DMS79 treated with DMSO at 0.1 percent for 48 hours (cell line): Measurements from ENCODE around the gene CANT1.
"Not testable (repeated sequence)": the region's sequence is repeated elsewhere in the genome, so short reads cannot be mapped to it uniquely, and the experiment has no call there.

Experiments used
- DNase-seq: peaks from one replicate; lab custom pipeline; 2025; lab: John Stamatoyannopoulos, UW

CANT1 gene

DNA sequence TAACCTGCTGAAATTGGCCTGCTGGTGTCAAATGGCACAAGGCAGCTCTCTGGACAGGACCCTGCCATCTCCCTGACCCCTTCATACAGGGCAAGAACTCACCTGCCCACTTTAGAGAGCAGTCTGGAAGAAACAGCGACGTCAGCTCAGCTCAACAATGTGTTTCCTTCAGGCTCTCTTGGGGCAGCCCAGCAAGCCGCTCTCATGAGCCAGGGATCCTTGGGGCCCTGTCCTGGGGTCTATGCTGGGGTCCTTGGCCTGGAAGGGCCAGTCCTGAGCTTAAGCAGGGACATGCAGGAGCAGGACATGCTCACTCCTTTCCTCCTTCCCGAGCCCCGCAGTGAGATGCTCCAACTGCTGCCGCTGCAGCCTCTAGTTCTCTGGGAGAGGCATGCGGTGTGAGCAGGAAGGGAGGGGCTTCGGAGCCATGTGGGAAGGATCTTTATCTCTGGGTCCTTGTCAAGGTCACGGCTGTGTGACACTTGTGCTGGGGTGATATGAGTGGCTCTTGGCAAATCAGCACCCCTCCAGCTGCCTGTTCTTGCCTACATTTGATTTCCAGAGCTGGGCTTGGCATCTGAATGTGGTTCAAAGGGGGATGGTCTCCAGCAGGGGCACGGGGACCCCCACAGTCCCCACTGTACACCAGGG is 17.8 kb upstream of the CANT1 start:
- no peak for DNase-seq

DNA sequence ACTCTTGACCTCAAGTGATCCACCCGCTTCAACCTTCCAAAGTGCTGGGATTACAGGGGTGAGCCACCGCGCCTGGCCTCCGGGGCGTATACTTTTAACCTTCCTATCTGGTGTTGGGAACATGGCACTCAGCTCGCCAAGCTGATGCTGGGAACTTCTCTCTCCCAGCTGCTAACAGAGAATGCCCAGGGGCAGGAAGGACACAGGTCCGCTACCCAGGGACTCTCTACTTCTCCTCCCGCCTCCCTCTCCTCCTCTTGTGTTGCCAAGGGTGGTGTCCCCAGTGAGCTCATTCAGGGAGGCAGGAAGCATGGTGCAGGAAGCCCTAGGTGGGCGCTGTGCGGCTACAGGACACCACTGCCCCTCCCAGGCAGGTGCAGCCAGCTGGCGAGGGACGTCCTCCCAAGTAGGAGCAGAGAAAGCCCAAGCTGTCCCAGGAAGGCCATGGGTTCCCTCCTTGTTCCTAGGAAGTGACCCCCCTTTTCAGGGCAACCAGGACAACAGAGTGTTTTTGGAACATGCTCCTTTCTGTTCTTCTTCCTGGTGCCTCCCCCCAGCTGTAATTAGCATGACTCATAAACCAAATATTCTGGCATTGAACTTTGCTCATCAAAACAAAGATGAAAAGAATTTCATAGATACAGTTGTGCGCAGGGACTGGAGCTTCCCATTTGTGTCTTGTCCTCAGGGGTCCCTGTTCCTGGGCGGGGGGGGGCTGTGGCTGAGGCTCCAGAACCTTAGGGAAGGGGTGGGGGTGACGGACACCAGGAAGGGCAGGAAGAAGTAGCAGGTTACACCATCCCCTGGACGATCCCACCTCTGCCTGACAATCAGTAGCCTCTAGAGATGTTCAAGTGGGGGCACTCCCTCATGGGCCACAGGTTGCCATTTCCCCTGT is 17.1 kb upstream of the CANT1 start:
- no peak for DNase-seq

GRCh38 chr17:79024901-79025737 is 15.6 kb upstream of the CANT1 start:
- peak; percentile 19 for DNase-seq

GRCh38 chr17:79023886-79024771 is 14.6 kb upstream of the CANT1 start, which contains the start of gene C1QTNF1:
Gene C1QTNF1 (plus strand): TSS chr17:79024169. CDS start chr17:79043969, 19,800 bp downstream.
- DNase-seq: no peak

GRCh38 chr17:79023180-79023705 is 13.7 kb upstream of the CANT1 start:
- no peak for DNase-seq

DNA sequence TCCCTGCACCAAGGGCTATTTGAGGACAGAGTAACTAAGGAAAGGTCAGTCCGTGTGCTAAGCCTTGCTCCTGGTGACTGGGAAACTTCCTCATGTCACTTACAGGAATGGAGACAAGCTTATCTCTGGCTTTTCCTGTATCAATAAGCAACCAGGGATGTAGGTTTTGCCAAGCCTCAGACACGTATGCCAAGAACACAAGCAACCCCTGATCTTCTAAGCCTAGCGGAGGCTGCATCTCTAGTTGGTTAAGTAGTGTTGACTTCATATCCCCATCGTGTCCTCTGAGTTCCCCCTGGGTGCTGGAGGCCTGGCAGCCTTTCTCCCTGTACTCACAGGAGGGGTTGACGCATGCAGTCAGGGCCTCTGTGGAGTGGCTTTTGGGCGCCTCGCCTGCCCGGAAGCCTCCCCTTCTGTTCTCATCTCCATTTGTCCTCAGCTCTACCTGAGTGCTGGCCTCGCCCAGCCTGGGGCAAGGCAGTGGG is 13.0 kb upstream of the CANT1 start:
- DNase-seq: no peak

DNA sequence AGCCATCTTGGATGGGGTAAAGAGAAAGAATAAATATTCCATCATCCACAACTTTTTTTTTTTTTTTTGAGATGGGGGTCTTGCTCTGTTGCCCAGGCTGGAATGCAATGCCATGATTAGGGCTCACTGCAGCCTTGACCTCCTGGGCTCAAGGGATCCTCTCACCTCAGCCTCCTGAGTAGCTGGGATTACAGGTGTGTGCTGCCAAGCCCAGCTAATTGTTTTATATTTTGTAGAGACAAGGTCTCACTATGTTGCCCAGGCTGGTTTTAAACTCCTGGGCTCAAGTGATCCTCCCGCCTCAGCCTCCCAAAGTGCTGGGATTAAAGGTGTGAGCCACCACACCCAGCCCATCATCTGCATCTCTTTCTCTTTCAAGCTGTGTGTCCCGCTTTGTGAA is 12.4 kb upstream of the CANT1 start:
- not testable (repeated sequence) for DNase-seq

GRCh38 chr17:79020631-79021301 is 11.2 kb upstream of the CANT1 start:
- no peak for DNase-seq

GRCh38 chr17:79019632-79020584 is 10.3 kb upstream of the CANT1 start:
- DNase-seq: no peak

DNA sequence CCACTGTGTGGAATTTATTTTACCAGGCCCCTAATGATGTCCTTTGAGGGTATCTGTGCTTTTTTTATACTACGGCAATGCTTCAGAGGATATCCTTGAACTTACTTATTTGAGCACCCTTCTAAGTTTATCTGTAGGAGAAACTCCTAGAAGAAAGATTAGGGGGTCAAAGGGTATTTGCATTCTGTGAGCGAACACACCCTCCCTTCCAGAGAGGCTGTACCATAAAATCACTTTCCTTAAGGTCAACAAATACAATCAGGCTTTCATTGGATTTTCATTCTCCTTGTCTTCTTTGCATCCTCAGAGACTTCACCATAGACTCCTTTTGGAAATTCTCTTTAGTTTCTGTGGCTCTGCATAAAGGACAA is 9.7 kb upstream of the CANT1 start:
- DNase-seq: no peak

- DNase-seq: no peak
These were observed 8.8 kb upstream of the CANT1 start for GRCh38 chr17:79018370-79018695.

DNA sequence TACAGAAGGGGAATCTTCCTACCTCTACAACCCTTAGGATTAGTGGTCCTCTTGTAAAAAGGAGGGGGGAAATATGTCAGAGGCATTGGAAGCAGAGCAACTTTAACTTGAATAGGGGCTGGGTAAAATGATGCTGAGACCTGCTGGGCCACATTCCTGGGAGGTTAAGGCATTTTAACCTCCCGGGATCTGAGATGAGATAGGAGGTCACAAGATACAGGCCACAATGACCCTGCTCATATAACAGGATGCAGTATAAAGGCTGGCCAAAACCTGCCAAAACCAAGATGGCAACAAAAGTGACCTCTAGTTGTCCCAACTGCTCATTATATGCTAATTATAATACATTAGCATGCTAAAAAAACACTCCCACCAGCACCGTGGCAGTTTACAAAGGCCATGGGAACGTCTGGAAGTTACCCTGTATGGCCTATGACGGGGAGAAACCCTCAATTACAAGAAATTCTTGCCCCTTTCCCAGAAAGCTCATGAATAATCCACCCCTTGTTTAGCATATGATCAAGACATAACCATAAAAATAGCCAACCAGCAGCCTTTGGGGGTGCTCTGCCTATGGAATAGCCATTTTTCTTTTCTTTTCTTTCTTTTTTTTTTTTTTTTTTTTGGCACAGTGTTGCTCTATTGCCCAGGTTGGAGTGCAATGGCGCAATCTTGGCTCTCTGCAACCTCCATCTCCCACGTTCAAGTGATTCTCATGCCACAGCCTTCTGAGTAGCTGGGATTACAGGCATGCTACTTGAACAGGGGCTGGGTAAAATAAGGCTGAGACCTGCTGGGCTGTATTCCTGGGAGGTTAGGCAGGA is 8.2 kb upstream of the CANT1 start:
- DNase-seq: no peak

DNA sequence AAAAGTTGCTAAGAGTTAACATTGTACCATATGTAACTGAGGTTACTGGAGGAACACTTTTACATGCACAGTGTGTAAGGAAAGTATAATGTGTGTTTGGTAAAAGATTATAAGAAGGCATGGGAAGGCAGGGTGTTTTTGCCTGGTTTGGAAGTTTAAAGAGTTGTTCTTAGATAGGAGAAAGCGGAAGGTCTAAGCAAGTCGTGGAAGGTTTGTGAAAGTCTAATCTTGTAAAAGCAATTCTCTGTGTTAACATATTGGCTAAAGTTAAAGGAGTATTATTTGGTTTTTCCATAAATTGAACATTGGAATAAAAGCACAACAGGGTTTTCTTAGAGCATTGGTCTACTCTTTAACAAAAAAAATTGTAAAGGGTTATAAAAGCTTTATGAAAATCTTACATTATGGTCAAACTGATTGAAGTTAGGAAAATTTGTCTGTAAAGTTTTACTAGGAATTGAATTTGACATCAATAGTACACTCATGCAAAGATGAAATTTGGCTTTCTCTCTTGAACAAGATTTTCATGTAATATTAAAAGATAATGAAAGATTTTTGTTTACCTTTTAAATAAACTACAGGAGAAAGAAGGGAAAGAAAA is 4.7 kb upstream of the CANT1 start:
- no peak for DNase-seq

- no peak for DNase-seq
These were observed 3.1 kb upstream of the CANT1 start for GRCh38 chr17:79012563-79013134.

GRCh38 chr17:79011451-79012147 is 2.0 kb upstream of the CANT1 start:
- DNase-seq: no peak

DNA sequence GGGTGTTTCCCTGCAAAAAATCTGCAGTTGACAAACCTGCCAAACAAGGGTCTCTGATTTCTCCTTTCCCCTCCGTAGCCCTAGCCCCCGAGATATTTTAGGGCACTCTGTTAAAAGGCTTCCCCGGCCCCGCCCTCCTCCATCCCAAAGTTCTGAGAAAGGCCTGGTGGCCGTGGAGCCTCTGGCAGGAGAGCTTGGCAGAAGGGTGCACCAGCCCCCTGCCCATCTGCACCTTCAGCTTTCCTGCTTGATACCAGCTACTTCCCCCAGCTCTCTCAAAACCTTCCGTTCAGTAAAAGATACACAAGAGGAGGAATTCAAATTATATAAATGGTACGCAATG is 711 bp upstream of the CANT1 start:
- DNase-seq: no peak

- DNase-seq: no peak
These were observed 737 bp downstream of the CANT1 start for GRCh38 chr17:79008666-79009387.
